GM23338 (cell line): Measurements from ENCODE around the gene HOMER1. TPM values are rescaled to one million over a fixed set of nuclear protein-coding genes. Genes with fewer than 3 reads are reported as not detected.

Source experiments
- ATAC-seq: fragments of 200-7000 bp; cut with Tn5 transposase; 3 replicates; pipeline ENCODE4 v1.9.1; 2020
- DNase-seq: peaks from one replicate; pipeline ENCODE4 v3.0.0-alpha.2; 2015; ENCODE audit warnings: low spot score
- H2AFZ ChIP-seq: fragments of 200-600 bp; sonication (generic); 2 replicates; pipeline ENCODE4 v1.8.0; 2016; ENCODE audit warnings: antibody characterized with exemption, mild to moderate bottlenecking, moderate library complexity
- H3F3A ChIP-seq: fragments of 200-600 bp; sonication (generic); replicated peaks from 2 replicates; pipeline ENCODE4 v1.8.0; 2017; ENCODE audit warnings: antibody characterized with exemption, mixed run types, low read depth
- H3K27ac ChIP-seq: fragments of 200-600 bp; sonication (generic); 2 replicates; pipeline ENCODE4 v1.6.1; 2016; ENCODE audit warnings: low read depth
- H3K27me3 ChIP-seq: fragments of 200-600 bp; sonication (generic); 2 replicates; pipeline ENCODE4 v1.8.0; 2016; ENCODE audit warnings: mild to moderate bottlenecking, mixed run types, moderate library complexity; ENCODE audit not compliant: insufficient read depth
- H3K36me3 ChIP-seq: fragments of 200-600 bp; sonication (generic); 2 replicates; pipeline ENCODE4 v1.8.0; 2016; ENCODE audit warnings: mild to moderate bottlenecking; ENCODE audit not compliant: insufficient read depth
- H3K4me1 ChIP-seq: fragments of 200-600 bp; sonication (generic); 2 replicates; pipeline ENCODE4 v1.8.0; 2016; ENCODE audit warnings: mild to moderate bottlenecking, moderate library complexity; ENCODE audit not compliant: insufficient read depth
- H3K4me2 ChIP-seq: fragments of 200-600 bp; sonication (generic); 2 replicates; pipeline ENCODE4 v1.7.1; 2017; ENCODE audit warnings: mixed run types
- H3K4me3 ChIP-seq: fragments of 200-600 bp; sonication (generic); 2 replicates; pipeline ENCODE4 v1.6.1; 2016; ENCODE audit warnings: mixed run types
- H3K79me2 ChIP-seq: fragments of 200-600 bp; sonication (generic); replicated peaks from 2 replicates; pipeline ENCODE4 v1.8.0; 2017; ENCODE audit warnings: mild to moderate bottlenecking; ENCODE audit not compliant: insufficient read depth
- H3K9me2 ChIP-seq: fragments of 200-600 bp; sonication (generic); 2 replicates; pipeline ENCODE4 v1.8.0; 2017; ENCODE audit not compliant: insufficient read depth
- H4K20me1 ChIP-seq: fragments of 200-600 bp; sonication (generic); replicated peaks from 2 replicates; pipeline ENCODE4 v1.8.0; 2017; ENCODE audit warnings: mild to moderate bottlenecking; ENCODE audit not compliant: insufficient read depth
- H3K27ac Mint-ChIP-seq: 2 replicates; pipeline ENCODE4 v1.8.0; 2020; ENCODE audit warnings: inconsistent platforms, mild to moderate bottlenecking, moderate library complexity, mixed read lengths
- H3K27me3 Mint-ChIP-seq: 3 replicates; pipeline ENCODE4 v1.8.0; 2022; ENCODE audit warnings: low read depth, mild to moderate bottlenecking, moderate library complexity, mixed read lengths, inconsistent platforms; ENCODE audit not compliant: insufficient read depth, poor library complexity
- H3K36me3 Mint-ChIP-seq: 3 replicates; pipeline ENCODE4 v1.8.0; 2021; ENCODE audit warnings: low read depth, mild to moderate bottlenecking, inconsistent platforms, moderate library complexity, mixed read lengths
- H3K4me1 Mint-ChIP-seq: 3 replicates; pipeline ENCODE4 v1.8.0; 2020; ENCODE audit warnings: mild to moderate bottlenecking, inconsistent platforms, mixed read lengths
- H3K4me3 Mint-ChIP-seq: 3 replicates; pipeline ENCODE4 v1.8.0; 2021; ENCODE audit warnings: moderate library complexity, mild to moderate bottlenecking, inconsistent platforms, mixed read lengths
- H3K9me3 Mint-ChIP-seq: 3 replicates; pipeline ENCODE4 v1.8.0; 2020; ENCODE audit warnings: moderate library complexity, mild to moderate bottlenecking, inconsistent platforms, mixed read lengths
- CREB1 ChIP-seq: fragments of 250-450 bp; sonication (Bioruptor Pico); IDR thresholded peaks from 2 replicates; pipeline ENCODE4 v1.5.0; 2020; ENCODE audit warnings: low read depth, mild to moderate bottlenecking, moderate library complexity
- CTCF ChIP-seq, 2 experiments: fragments of 200-600 bp in 1 of 2; sonication (generic) in 1 of 2; conservative IDR thresholded peaks; 2 replicates each; pipeline versions ENCODE4 v1.5.1 to v1.6.1; 2016 to 2017; ENCODE audit warnings: antibody characterized with exemption in 2 of 2, low read depth in 2 of 2, mild to moderate bottlenecking in 2 of 2, moderate library complexity in 1 of 2
- ETS1 ChIP-seq: IDR thresholded peaks from 2 replicates; pipeline ENCODE4 v1.6.1; 2016; ENCODE audit warnings: antibody characterized with exemption
- EZH2 ChIP-seq: fragments of 200-600 bp; sonication (generic); IDR thresholded peaks from one replicate; pipeline ENCODE4 v1.8.0; 2017; ENCODE audit warnings: antibody characterized with exemption, mild to moderate bottlenecking, low read depth; ENCODE audit not compliant: unreplicated experiment
- EZH2phosphoT487 ChIP-seq: fragments of 200-600 bp; sonication (generic); IDR thresholded peaks from one replicate; pipeline ENCODE4 v1.8.1; 2018; ENCODE audit warnings: antibody characterized with exemption; ENCODE audit not compliant: unreplicated experiment
- JUNB ChIP-seq: IDR thresholded peaks from one replicate; pipeline ENCODE4 v1.6.1; 2016; ENCODE audit warnings: antibody characterized with exemption; ENCODE audit not compliant: unreplicated experiment
- NANOG ChIP-seq: IDR thresholded peaks from 2 replicates; pipeline ENCODE4 v1.6.1; 2016; ENCODE audit warnings: antibody characterized with exemption, borderline replicate concordance
- POLR2AphosphoS5 ChIP-seq: IDR thresholded peaks from 2 replicates; pipeline ENCODE4 v1.6.1; 2016; ENCODE audit warnings: antibody characterized with exemption, low read depth
- REST ChIP-seq: IDR thresholded peaks from one replicate; pipeline ENCODE4 v1.6.1; 2018; ENCODE audit warnings: antibody characterized with exemption; ENCODE audit not compliant: unreplicated experiment
- STAT1 ChIP-seq: IDR thresholded peaks from one replicate; pipeline ENCODE4 v1.6.1; 2016; ENCODE audit warnings: antibody characterized with exemption; ENCODE audit not compliant: unreplicated experiment
- ZNF114 ChIP-seq: fragments of 250-450 bp; sonication (Bioruptor Pico); IDR thresholded peaks from 2 replicates; pipeline ENCODE4 v1.5.0; 2020; ENCODE audit warnings: mild to moderate bottlenecking, moderate library complexity
- ZNF331 ChIP-seq: fragments of 250-450 bp; sonication (Bioruptor Pico); IDR thresholded peaks from 2 replicates; pipeline ENCODE4 v1.5.0; 2020; ENCODE audit warnings: low read depth, mild to moderate bottlenecking, moderate library complexity
- ZNF462 ChIP-seq: fragments of 250-450 bp; sonication (Bioruptor Pico); IDR thresholded peaks from 2 replicates; pipeline ENCODE4 v1.5.0; 2020; ENCODE audit warnings: mild to moderate bottlenecking, moderate library complexity
- polyA plus RNA-seq: library from polyadenylated mRNA; unstranded; fragments of >200 nt; fragmentation: Nextera tagmentation; extraction: Ambion mirVana; gene quantifications from 2 replicates; pipeline ENCODE4 v1.2.1, GENCODE V29; 2016
- total RNA-seq: library from RNA; depleted of rRNA; stranded (reverse); fragments of >200 nt; shearing (Covaris generic); gene quantifications from 2 replicates; pipeline ENCODE4 v1.2.3, GENCODE V29; 2014

The HOMER1 gene
- total and polyA plus RNA-seq, 2 experiments from 2014 or later = 45.1 to 80.3 TPM

- no peak overlapping the region for H3K4me3 Mint-ChIP-seq
- no peaks in the 10 kb centered on the region for H3K36me3 ChIP-seq
- H3K27ac ChIP-seq = no peak overlapping the region
- no peak for TF ChIP-seq ZNF331 (CRISPR knock-in tag)
- TF ChIP-seq STAT1 = no peak
- TF ChIP-seq REST = no peak
- no peak for TF ChIP-seq JUNB
- TF ChIP-seq ZNF462 (CRISPR knock-in tag) = no peak
- TF ChIP-seq NANOG = no peak
- no peak for TF ChIP-seq CREB1 (CRISPR knock-in tag)
- no peak for TF ChIP-seq EZH2
- no peak for TF ChIP-seq POLR2AphosphoS5
- no peak for TF ChIP-seq ETS1
- TF ChIP-seq EZH2phosphoT487 = no peak
- no peak for TF ChIP-seq CTCF (conservative IDR thresholded peaks at IDR 0.05; ENCODE audit: low read depth in 2 of 2)
- TF ChIP-seq ZNF114 (CRISPR knock-in tag) = no peak
- no peak overlapping the region for H2AFZ ChIP-seq
- H4K20me1 ChIP-seq = no peaks in the 10 kb centered on the region
- no peaks in the 10 kb centered on the region for H3K9me3 Mint-ChIP-seq
- DNase-seq (no peak), ATAC-seq (no peak)
- H3K27ac Mint-ChIP-seq = peak overlapping the region; percentile 23; the same call in 1 of the 2 replicates
- no peak overlapping the region for H3K4me2 ChIP-seq
- H3K27me3 ChIP-seq = no peaks in the 10 kb centered on the region
- H3K9me2 ChIP-seq = no peaks in the 10 kb centered on the region
- H3K79me2 ChIP-seq = peaks cover 99% of the 10 kb centered on the region
- peaks cover 48% of the 10 kb centered on the region for H3K4me1 Mint-ChIP-seq
- no peaks in the 10 kb centered on the region for H3K27me3 Mint-ChIP-seq
- H3F3A ChIP-seq = no peaks in the 10 kb centered on the region
- H3K4me3 ChIP-seq = no peak overlapping the region
- peaks cover 27% of the 10 kb centered on the region for H3K4me1 ChIP-seq
- H3K36me3 Mint-ChIP-seq = peaks cover 4% of the 10 kb centered on the region; the same call in 2 of the 3 replicates
Observed at GRCh38 chr5:79480991-79481390, 32.9 kb downstream of the HOMER1 start.
